PFSK-1 (cell line): ENCODE measurements around the gene ATG7.

ENCODE experiments used
- FOXP2 ChIP-seq: optimal IDR thresholded peaks from 2 replicates; pipeline ENCODE3; 2011; ENCODE audit warnings: borderline replicate concordance, control low read depth, inconsistent platforms; ENCODE audit not compliant: insufficient read depth; ENCODE audit errors: extremely low read length, extremely low read depth
- POLR2AphosphoS5 ChIP-seq: IDR thresholded peaks from 2 replicates; pipeline ENCODE4 v1.6.1; 2012; ENCODE audit warnings: low read depth, mild to moderate bottlenecking, control low read depth, low read length, moderate library complexity
- REST ChIP-seq, 2 experiments: IDR thresholded peaks; 2 replicates each; pipeline versions ENCODE4 v1.6.1 to v1.8.0; 2011 to 2012; ENCODE audit warnings: low read depth in 2 of 2, low read length in 2 of 2, control low read depth in 1 of 2, inconsistent platforms in 1 of 2, mild to moderate bottlenecking in 1 of 2, moderate library complexity in 1 of 2; ENCODE audit not compliant: insufficient read depth in 1 of 2
- SIN3A ChIP-seq: IDR thresholded peaks from 2 replicates; pipeline ENCODE4 v1.6.1; 2012; ENCODE audit warnings: mild to moderate bottlenecking, low read length, moderate library complexity, borderline replicate concordance; ENCODE audit not compliant: insufficient read depth
- TAF1 ChIP-seq: IDR thresholded peaks from 2 replicates; pipeline ENCODE4 v1.6.1; 2012; ENCODE audit warnings: low read length, control low read depth, borderline replicate concordance; ENCODE audit not compliant: insufficient read depth

The ATG7 gene

GRCh38 chr3:11538581-11538980 lies 266.4 kb downstream of the ATG7 start:
- no peak for TF ChIP-seq SIN3A
- no peak for TF ChIP-seq REST (IDR thresholded peaks at IDR 0.05; ENCODE audit: insufficient read depth in 1 of 2, low read depth in 2 of 2, low read length in 2 of 2)
- no peak for TF ChIP-seq POLR2AphosphoS5
- no peak for TF ChIP-seq TAF1
- no peak for TF ChIP-seq FOXP2

- TF ChIP-seq SIN3A: no peak
- no peak for TF ChIP-seq TAF1
- no peak for TF ChIP-seq FOXP2
- no peak for TF ChIP-seq REST (IDR thresholded peaks at IDR 0.05; ENCODE audit: insufficient read depth in 1 of 2, low read depth in 2 of 2, low read length in 2 of 2)
- no peak for TF ChIP-seq POLR2AphosphoS5
Observed at GRCh38 chr3:11539218-11539617, 267.0 kb downstream of the ATG7 start.

GRCh38 chr3:11539677-11540076 lies 267.5 kb downstream of the ATG7 start:
- TF ChIP-seq TAF1: no peak

- TF ChIP-seq FOXP2 (no peak), POLR2AphosphoS5 (no peak), TAF1 (no peak), REST (IDR thresholded peaks at IDR 0.05; ENCODE audit: insufficient read depth in 1 of 2, low read depth in 2 of 2, low read length in 2 of 2) (no peak), SIN3A (no peak)
Observed at GRCh38 chr3:11541321-11542303, 269.4 kb downstream of the ATG7 start.

GRCh38 chr3:11542551-11542950 lies 270.4 kb downstream of the ATG7 start:
- no peak for TF ChIP-seq REST (IDR thresholded peaks at IDR 0.05; ENCODE audit: insufficient read depth in 1 of 2, low read depth in 2 of 2, low read length in 2 of 2)
- no peak for TF ChIP-seq TAF1
- TF ChIP-seq POLR2AphosphoS5: no peak
- no peak for TF ChIP-seq FOXP2
- no peak for TF ChIP-seq SIN3A
